Measurements from ENCODE around the gene ANXA8.

Gene ANXA8

GRCh38 chr10:47447209-47447608 is 36.7 kb downstream of the ANXA8 start:
- Histone ChIP-seq H3K4me1 (ENCODE audit: control insufficient read depth, insufficient read depth, low read length, unreplicated experiment) (no peaks in the 10 kb centered on the region), H3K27me3 (ENCODE audit: insufficient read depth, low read length) (no peaks in the 10 kb centered on the region), H3K36me3 (ENCODE audit: insufficient read depth, low read length) (no peaks in the 10 kb centered on the region), H3K79me2 (ENCODE audit: control insufficient read depth, insufficient read depth, low read length, unreplicated experiment) (no peaks in the 10 kb centered on the region), H3K27ac (ENCODE audit: low read depth, low read length) (no peak overlapping the region), H3K4me3 (ENCODE audit: low read depth, low read length) (no peak overlapping the region), H2AFZ (ENCODE audit: low read length, unreplicated experiment) (no peak overlapping the region)

DNA sequence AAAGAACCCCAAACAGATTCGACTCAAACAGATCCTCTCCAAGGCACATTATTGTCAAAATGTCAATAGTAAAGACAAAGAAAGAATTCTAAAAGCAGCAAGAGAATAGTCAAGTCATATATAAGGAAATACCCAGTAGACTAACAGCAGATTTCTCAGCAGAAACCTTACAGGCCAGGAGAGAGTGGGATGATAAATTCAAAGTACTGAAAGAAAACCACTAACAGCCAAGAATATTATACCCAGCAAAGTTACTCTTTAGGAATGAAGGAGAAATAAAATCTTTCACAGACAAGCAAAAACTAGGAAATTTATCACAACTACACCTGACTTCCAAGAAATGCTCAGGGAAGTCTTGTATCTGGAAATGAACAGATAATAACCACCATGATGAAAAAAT is 38.2 kb downstream of the ANXA8 start:
- H3K27ac ChIP-seq (ENCODE audit: low read depth, low read length) = no peak overlapping the region
- no peaks in the 10 kb centered on the region for H3K4me1 ChIP-seq (ENCODE audit: control insufficient read depth, insufficient read depth, low read length, unreplicated experiment)
- no peaks in the 10 kb centered on the region for H3K36me3 ChIP-seq (ENCODE audit: insufficient read depth, low read length)
- H3K4me3 ChIP-seq (ENCODE audit: low read depth, low read length) = no peak overlapping the region
- H3K79me2 ChIP-seq (ENCODE audit: control insufficient read depth, insufficient read depth, low read length, unreplicated experiment) = no peaks in the 10 kb centered on the region
- no peak overlapping the region for H2AFZ ChIP-seq (ENCODE audit: low read length, unreplicated experiment)
- H3K27me3 ChIP-seq (ENCODE audit: insufficient read depth, low read length) = no peaks in the 10 kb centered on the region

DNA sequence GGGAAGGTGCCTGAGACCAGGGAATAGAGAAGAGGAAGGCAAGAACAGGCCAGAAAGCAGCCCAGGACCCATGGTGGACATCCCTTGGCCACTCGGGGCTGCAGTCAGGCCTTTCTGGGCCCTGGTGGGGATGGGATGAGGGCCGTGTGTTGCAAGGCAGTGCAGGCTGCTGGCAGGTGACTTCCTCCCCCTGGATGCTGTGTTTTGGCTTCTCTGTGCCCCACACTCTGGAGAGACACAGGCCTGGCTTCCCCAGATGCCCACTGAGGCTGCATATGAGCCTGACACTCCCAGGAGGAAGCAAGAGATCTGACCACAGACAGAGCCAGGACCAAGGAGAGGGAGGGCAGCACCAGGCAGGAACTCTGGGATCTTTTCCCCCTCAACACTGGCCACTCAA is 39.9 kb downstream of the ANXA8 start:
- H3K27me3 ChIP-seq (ENCODE audit: insufficient read depth, low read length) = no peaks in the 10 kb centered on the region
- no peaks in the 10 kb centered on the region for H3K79me2 ChIP-seq (ENCODE audit: control insufficient read depth, insufficient read depth, low read length, unreplicated experiment)
- no peak overlapping the region for H3K4me3 ChIP-seq (ENCODE audit: low read depth, low read length)
- no peaks in the 10 kb centered on the region for H3K4me1 ChIP-seq (ENCODE audit: control insufficient read depth, insufficient read depth, low read length, unreplicated experiment)
- H3K36me3 ChIP-seq (ENCODE audit: insufficient read depth, low read length) = no peaks in the 10 kb centered on the region
- H3K27ac ChIP-seq (ENCODE audit: low read depth, low read length) = no peak overlapping the region
- H2AFZ ChIP-seq (ENCODE audit: low read length, unreplicated experiment) = no peak overlapping the region

- no peak overlapping the region for H3K27ac ChIP-seq (ENCODE audit: low read depth, low read length)
- no peak overlapping the region for H3K4me3 ChIP-seq (ENCODE audit: low read depth, low read length)
- H3K79me2 ChIP-seq (ENCODE audit: control insufficient read depth, insufficient read depth, low read length, unreplicated experiment) = no peaks in the 10 kb centered on the region
- no peaks in the 10 kb centered on the region for H3K27me3 ChIP-seq (ENCODE audit: insufficient read depth, low read length)
- no peak overlapping the region for H2AFZ ChIP-seq (ENCODE audit: low read length, unreplicated experiment)
- no peaks in the 10 kb centered on the region for H3K4me1 ChIP-seq (ENCODE audit: control insufficient read depth, insufficient read depth, low read length, unreplicated experiment)
- no peaks in the 10 kb centered on the region for H3K36me3 ChIP-seq (ENCODE audit: insufficient read depth, low read length)
Observed at GRCh38 chr10:47443145-47443544, 40.8 kb downstream of the ANXA8 start.

DNA sequence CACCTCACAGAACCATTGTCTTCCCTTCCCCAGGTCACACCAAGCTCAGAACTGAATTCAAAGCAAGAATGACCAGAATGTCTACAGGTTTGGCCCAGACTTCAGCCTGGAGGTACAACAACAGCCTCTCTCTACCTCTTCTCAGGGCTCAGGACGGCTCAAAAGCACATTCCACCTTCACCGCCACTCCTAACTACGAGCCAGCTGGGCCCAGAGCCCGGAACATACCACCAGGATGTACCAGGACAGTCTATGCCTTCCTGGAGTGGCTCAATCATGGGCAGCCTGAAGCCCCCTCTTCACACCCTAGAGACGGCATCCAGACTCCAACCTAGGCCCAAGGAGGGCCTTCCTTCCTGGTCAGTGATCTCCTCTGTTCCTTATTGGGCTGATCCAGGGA is 41.6 kb downstream of the ANXA8 start:
- Histone ChIP-seq H3K4me1 (ENCODE audit: control insufficient read depth, insufficient read depth, low read length, unreplicated experiment) (no peaks in the 10 kb centered on the region), H3K27me3 (ENCODE audit: insufficient read depth, low read length) (no peaks in the 10 kb centered on the region), H3K79me2 (ENCODE audit: control insufficient read depth, insufficient read depth, low read length, unreplicated experiment) (no peaks in the 10 kb centered on the region), H3K4me3 (ENCODE audit: low read depth, low read length) (no peak overlapping the region), H3K27ac (ENCODE audit: low read depth, low read length) (no peak overlapping the region), H2AFZ (ENCODE audit: low read length, unreplicated experiment) (no peak overlapping the region), H3K36me3 (ENCODE audit: insufficient read depth, low read length) (no peaks in the 10 kb centered on the region)

GRCh38 chr10:47441938-47442337 is 42.0 kb downstream of the ANXA8 start:
- H3K27ac ChIP-seq (ENCODE audit: low read depth, low read length) = no peak overlapping the region
- no peak overlapping the region for H3K4me3 ChIP-seq (ENCODE audit: low read depth, low read length)
- H3K36me3 ChIP-seq (ENCODE audit: insufficient read depth, low read length) = no peaks in the 10 kb centered on the region
- H3K4me1 ChIP-seq (ENCODE audit: control insufficient read depth, insufficient read depth, low read length, unreplicated experiment) = no peaks in the 10 kb centered on the region
- no peaks in the 10 kb centered on the region for H3K27me3 ChIP-seq (ENCODE audit: insufficient read depth, low read length)
- no peak overlapping the region for H2AFZ ChIP-seq (ENCODE audit: low read length, unreplicated experiment)
- no peaks in the 10 kb centered on the region for H3K79me2 ChIP-seq (ENCODE audit: control insufficient read depth, insufficient read depth, low read length, unreplicated experiment)

- Histone ChIP-seq H3K27ac (ENCODE audit: low read depth, low read length) (no peak overlapping the region), H2AFZ (ENCODE audit: low read length, unreplicated experiment) (no peak overlapping the region), H3K79me2 (ENCODE audit: control insufficient read depth, insufficient read depth, low read length, unreplicated experiment) (no peaks in the 10 kb centered on the region), H3K36me3 (ENCODE audit: insufficient read depth, low read length) (no peaks in the 10 kb centered on the region), H3K4me3 (ENCODE audit: low read depth, low read length) (no peak overlapping the region), H3K4me1 (ENCODE audit: control insufficient read depth, insufficient read depth, low read length, unreplicated experiment) (no peaks in the 10 kb centered on the region), H3K27me3 (ENCODE audit: insufficient read depth, low read length) (peaks cover 14% of the 10 kb centered on the region)
Observed at GRCh38 chr10:47440207-47440606, 43.7 kb downstream of the ANXA8 start.

DNA sequence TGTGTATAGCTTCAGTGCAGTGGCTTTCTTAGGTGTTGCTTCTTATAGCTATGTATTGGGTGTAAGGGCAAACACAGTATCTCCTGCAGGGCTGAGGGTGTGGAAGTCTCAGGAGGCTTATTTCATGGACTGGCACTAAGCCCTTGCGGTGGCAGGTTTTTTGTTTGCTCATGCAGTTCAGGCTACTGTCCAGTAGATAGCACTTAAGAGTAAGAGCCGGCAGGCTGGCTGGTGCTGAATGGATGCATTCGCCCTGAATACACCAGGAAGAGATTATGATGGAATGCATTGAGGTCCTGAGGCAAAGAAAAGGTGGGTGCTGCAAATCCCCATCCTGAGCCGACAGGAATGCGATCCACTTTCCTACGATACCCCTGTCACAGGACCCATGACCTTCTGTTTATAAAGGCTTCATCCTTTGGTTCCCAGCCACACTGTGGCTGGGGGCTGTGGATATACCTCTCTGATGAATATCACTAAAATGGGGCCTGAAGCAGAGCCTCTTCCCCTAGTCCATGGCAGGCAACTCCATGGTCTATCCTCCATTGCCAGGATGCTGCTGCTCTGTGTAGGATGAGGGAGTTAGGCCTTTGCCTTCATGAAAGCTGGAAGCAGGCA is 44.9 kb downstream of the ANXA8 start:
- no peak overlapping the region for H3K4me3 ChIP-seq (ENCODE audit: low read depth, low read length)
- H3K79me2 ChIP-seq (ENCODE audit: control insufficient read depth, insufficient read depth, low read length, unreplicated experiment) = no peaks in the 10 kb centered on the region
- H3K27me3 ChIP-seq (ENCODE audit: insufficient read depth, low read length) = peaks cover 25% of the 10 kb centered on the region
- H3K27ac ChIP-seq (ENCODE audit: low read depth, low read length) = no peak overlapping the region
- H2AFZ ChIP-seq (ENCODE audit: low read length, unreplicated experiment) = no peak overlapping the region
- no peaks in the 10 kb centered on the region for H3K4me1 ChIP-seq (ENCODE audit: control insufficient read depth, insufficient read depth, low read length, unreplicated experiment)
- no peaks in the 10 kb centered on the region for H3K36me3 ChIP-seq (ENCODE audit: insufficient read depth, low read length)

DNA sequence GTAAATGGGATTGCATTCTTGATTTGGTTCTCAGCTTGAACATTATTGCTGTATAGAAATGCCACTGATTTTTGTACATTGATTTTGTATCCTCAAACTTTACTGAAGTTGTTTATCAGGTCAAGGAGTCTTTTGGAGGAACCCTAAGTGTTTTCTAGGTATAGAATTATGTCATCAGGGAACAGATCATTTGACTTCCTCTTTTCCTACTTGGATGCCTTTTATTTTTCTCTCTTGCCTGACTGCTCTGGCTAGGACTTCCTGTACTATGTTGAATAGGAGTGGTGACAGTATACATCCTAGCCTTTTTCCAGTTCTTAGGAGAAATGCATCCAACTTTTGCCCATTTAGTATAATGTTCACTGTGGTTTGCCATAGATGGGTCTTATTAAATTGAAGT is 48.8 kb downstream of the ANXA8 start:
- H3K79me2 ChIP-seq (ENCODE audit: control insufficient read depth, insufficient read depth, low read length, unreplicated experiment) = no peaks in the 10 kb centered on the region
- no peaks in the 10 kb centered on the region for H3K4me1 ChIP-seq (ENCODE audit: control insufficient read depth, insufficient read depth, low read length, unreplicated experiment)
- no peak overlapping the region for H3K27ac ChIP-seq (ENCODE audit: low read depth, low read length)
- no peak overlapping the region for H3K4me3 ChIP-seq (ENCODE audit: low read depth, low read length)
- H3K27me3 ChIP-seq (ENCODE audit: insufficient read depth, low read length) = peaks cover 54% of the 10 kb centered on the region
- no peaks in the 10 kb centered on the region for H3K36me3 ChIP-seq (ENCODE audit: insufficient read depth, low read length)
- no peak overlapping the region for H2AFZ ChIP-seq (ENCODE audit: low read length, unreplicated experiment)

DNA sequence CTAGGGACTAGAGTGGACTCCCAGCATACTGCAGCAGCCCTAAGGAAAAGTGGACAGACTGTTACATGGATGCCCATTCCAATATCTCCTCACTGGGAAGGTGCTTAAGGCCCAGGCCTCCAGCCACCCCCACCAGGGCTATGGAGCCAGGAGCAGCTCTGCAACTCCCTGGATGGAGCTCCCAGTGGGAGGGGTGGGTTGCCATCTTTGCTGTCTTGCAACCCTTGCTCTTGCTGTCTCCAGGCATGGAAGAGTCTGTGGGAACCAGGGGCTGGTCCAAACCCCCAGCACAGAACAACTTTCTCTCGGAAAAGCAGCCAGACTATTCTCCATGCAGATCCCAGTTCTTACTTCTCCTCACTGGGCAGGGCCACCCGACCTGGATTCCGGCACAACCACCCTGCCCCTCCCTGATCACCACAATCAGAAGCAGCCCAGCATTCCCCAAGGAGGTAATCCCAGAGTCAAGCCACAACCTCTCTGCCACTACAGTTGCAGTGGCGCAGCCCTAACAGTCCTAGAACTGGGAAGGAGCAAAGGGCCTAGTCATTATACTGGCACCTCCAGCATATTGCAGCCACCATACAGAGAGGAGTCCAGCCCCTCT is 58.0 kb downstream of the ANXA8 start:
- Histone ChIP-seq H3K27ac (ENCODE audit: low read depth, low read length) (no peak overlapping the region), H3K79me2 (ENCODE audit: control insufficient read depth, insufficient read depth, low read length, unreplicated experiment) (no peaks in the 10 kb centered on the region), H3K36me3 (ENCODE audit: insufficient read depth, low read length) (no peaks in the 10 kb centered on the region), H2AFZ (ENCODE audit: low read length, unreplicated experiment) (no peak overlapping the region), H3K4me1 (ENCODE audit: control insufficient read depth, insufficient read depth, low read length, unreplicated experiment) (peaks cover 3% of the 10 kb centered on the region), H3K27me3 (ENCODE audit: insufficient read depth, low read length) (peaks cover 6% of the 10 kb centered on the region), H3K4me3 (ENCODE audit: low read depth, low read length) (no peak overlapping the region)

DNA sequence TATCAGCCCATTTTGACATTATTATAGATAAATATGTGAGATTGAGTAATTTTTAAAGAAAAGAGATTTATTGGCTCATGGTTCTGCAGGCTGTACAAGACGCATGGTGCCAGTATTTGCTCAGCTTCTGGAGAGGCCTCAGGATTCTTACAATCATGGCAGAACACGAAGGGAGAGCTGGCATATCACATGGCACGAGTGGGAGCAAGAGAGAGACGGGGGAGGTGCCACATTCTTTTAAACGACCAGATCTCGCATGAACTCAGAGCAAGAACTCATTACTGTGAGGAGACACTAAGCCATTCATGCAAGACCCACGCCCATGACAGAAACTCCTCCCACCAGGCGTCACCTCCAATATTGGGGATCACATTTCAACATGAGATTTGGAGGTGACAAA is 59.7 kb downstream of the ANXA8 start:
- Histone ChIP-seq H2AFZ (ENCODE audit: low read length, unreplicated experiment) (no peak overlapping the region), H3K79me2 (ENCODE audit: control insufficient read depth, insufficient read depth, low read length, unreplicated experiment) (no peaks in the 10 kb centered on the region), H3K4me1 (ENCODE audit: control insufficient read depth, insufficient read depth, low read length, unreplicated experiment) (peaks cover 5% of the 10 kb centered on the region), H3K4me3 (ENCODE audit: low read depth, low read length) (no peak overlapping the region), H3K27ac (ENCODE audit: low read depth, low read length) (no peak overlapping the region), H3K36me3 (ENCODE audit: insufficient read depth, low read length) (no peaks in the 10 kb centered on the region), H3K27me3 (ENCODE audit: insufficient read depth, low read length) (no peaks in the 10 kb centered on the region)

All from ACC112 (cell line).